ENCODE results near the gene LENEP.
"Not testable (repeated sequence)": the region's sequence is repeated elsewhere in the genome, so short reads cannot be mapped to it uniquely, and the experiment has no call there.

The LENEP gene

GRCh38 chr1:154974808-154975408 lies 18.5 kb upstream of the LENEP start:
- peak; percentile 96 for DNase-seq (ENCODE audit: low spot score)

DNA sequence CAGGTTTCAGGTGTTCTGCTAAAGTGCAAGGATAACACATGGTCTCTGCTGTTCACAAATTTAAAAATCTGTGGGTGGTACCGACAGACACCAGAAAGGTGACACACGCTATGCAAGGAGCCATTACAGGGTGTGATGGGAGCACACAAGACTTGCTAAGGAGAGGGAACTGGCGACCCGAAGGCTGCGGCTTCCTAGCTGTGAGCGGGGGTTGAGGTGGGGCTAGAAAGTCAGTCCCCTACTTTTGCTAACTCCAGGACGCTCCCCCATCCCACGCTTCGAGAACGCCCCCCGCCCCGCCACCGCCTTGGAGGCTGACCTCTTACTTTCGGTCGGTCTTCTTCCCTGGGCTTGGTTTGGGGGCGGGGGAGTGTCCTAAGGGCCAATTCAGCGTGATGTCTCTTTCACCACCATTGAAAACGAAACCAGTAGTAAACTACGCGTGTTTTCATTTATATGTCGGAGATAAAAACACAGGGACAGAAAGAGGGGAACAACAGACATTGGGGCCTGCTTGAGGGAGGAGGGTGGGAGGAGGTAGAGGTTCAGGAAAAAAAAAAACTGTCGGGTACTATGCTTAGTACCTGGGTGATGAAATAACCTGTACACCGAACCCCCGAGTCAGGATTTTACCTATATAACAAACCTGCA lies 17.9 kb upstream of the LENEP start:
- peak; percentile 76 for DNase-seq (ENCODE audit: low spot score)

DNA sequence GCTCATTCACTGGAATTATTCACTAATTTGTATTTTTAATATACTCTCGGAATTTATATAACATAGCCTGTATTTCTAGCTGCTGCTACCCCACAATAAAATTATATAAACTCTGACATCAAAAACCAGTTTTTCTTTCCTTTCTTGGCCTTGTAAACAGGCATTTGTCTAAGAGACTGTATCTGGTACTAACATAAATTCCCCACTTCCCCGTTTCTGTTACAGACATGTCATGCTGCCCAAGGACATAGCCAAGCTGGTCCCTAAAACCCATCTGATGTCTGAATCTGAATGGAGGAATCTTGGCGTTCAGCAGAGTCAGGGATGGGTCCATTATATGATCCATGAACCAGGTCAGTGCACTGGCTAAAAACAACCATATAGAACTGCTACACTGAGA lies 15.6 kb upstream of the LENEP start:
- not testable (repeated sequence) for DNase-seq (ENCODE audit: low spot score)

GRCh38 chr1:154978360-154978759 lies 15.0 kb upstream of the LENEP start:
- DNase-seq (ENCODE audit: low spot score), result no peak

GRCh38 chr1:154982341-154982740 lies 11.0 kb upstream of the LENEP start:
- no peak for DNase-seq (ENCODE audit: low spot score)

GRCh38 chr1:154982897-154983648 lies 10.3 kb upstream of the LENEP start, which contains the start of gene FLAD1:
TSS of gene FLAD1 (plus strand) at chr1:154983344. CDS start at chr1:154983695, 351 bp downstream.
- peak; percentile 100 for DNase-seq (ENCODE audit: low spot score)

DNA sequence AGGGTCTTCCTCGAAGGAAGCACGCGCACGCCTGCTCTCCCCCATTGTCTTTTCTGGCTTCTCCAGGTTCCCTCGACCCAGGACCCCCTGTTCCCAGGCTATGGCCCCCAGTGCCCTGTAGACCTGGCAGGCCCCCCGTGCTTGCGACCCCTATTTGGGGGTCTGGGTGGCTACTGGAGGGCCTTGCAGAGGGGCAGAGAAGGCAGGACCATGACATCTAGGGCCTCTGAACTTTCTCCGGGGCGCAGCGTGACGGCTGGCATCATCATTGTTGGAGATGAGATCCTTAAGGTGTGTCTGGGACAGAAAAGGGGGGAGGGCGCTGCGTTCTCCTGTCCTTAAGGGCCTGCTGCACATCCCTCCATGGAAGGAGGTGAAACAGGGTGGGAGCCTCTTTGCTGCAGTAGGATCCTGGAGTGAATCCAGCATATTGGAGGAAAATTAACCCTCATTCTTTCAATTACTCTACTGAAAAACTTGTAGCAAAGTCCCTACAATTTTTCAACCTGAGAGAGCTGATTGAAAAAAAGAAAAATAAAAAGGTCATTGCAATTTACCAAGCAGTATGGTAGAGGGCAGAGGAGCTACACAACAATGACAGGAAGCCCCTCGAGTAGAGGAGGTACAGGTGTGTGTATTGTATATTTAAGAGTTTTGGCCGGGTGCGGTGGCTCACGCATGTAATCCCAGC lies 9.5 kb upstream of the LENEP start:
- no peak for DNase-seq (ENCODE audit: low spot score)

DNA sequence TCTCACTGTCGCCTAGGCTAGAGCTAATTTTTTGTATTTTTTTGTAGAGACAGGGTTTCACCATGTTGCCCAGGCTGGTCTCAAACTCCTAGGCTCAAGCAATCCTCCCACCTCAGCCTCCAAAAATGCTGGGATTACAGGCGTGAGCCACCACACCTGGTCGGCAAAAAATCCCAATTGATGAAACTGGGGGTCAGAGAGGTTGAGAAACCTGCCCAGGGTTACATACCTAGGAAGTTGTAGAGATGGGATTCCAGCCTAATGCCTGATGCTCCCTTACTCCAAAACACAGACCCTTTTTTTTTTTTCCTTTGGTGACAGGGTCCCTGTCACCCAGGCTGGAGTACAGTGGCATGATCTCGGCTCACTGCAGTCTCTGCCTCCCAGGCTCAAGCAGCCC lies 6.7 kb upstream of the LENEP start:
- not testable (repeated sequence) for DNase-seq (ENCODE audit: low spot score)

DNA sequence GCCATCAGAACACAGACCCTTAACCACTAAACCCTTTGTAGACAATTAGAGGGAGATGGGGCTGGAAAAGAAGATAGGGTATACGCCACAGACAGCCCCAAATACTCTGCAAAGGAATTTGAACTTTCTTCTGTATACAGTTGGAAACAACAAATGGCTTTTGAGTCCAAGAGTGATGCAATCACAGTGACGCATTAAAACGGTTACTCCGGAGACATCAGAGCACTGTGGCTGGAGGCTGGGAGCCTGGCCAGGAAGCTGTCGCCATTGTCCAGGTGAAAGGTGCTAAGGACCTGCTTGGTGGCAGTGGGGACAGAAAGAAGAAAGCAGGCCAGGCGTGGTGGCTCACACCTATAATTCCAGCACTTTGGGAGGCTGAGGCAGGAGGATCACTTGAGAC lies 6.1 kb upstream of the LENEP start:
- no peak for DNase-seq (ENCODE audit: low spot score)

DNA sequence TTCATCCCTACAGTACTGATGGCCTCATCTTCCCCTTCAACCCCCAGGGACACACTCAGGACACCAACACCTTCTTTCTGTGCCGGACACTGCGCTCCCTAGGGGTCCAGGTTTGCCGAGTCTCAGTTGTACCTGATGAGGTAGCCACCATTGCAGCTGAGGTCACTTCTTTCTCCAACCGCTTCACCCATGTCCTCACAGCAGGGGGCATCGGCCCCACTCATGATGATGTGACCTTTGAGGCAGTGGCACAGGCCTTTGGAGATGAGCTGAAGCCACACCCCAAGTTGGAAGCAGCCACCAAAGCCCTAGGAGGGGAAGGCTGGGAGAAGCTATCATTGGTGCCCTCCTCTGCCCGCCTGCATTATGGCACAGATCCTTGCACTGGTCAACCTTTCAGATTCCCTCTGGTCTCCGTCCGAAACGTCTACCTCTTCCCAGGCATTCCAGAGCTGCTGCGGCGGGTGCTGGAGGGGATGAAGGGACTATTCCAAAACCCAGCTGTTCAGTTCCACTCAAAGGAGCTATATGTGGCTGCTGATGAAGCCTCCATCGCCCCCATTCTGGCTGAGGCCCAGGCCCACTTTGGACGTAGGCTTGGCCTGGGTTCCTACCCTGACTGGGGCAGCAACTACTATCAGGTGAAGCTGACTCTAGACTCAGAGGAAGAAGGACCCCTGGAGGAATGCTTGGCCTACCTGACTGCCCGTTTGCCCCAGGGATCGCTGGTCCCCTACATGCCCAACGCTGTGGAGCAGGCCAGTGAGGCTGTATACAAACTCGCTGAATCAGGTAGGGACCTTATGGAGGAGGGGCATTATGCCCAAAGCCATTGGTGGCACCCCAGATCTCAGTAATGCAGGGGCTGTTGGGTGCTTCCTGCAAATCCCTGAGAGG lies 5.1 kb upstream of the LENEP start:
- no peak for DNase-seq (ENCODE audit: low spot score)

DNA sequence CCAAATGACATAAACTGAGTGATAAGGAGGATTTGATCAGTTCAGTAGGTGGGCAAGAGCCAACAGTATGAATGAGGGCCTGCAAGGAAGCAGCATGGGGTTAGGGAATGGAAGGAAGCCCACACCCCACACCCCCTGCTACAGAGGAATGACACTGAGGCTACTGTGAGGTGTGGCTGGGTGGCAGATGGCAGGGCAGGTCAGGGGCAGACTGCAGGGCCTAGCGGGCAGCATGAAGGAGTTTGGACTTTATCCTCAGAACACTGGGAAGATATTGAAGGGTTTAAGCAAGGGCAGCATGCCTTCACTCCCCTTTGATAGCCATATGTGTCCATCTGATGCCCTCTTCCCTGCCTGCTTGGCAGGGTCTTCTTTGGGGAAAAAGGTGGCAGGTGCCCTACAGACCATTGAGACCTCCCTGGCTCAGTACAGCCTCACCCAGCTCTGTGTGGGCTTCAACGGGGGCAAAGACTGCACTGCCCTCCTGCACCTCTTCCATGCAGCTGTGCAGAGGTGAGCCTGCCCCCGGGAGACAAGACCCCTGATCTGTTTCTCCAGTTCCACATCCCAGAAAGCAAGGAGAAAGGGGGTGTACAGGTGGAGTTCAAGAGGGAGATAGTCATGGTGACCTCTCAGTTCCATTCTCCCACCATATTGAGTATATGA lies 4.1 kb upstream of the LENEP start:
- no peak for DNase-seq (ENCODE audit: low spot score)

DNA sequence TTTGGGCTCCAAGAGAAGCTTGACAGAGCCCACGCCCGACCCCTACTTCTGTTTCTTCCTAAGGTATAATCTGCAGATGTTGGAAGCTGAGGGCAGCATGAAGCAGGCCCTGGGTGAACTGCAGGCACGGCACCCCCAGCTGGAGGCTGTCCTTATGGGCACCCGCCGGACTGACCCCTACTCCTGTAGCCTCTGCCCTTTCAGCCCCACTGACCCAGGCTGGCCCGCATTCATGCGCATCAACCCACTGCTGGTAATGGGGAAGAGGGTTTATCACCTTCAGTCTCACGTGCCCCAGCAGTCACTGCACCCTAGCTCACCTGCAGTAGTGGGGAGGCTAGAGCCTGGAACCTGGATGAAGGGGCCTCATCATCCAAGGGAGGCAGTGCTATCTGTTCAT lies 3.1 kb upstream of the LENEP start:
- no peak for DNase-seq (ENCODE audit: low spot score)

DNA sequence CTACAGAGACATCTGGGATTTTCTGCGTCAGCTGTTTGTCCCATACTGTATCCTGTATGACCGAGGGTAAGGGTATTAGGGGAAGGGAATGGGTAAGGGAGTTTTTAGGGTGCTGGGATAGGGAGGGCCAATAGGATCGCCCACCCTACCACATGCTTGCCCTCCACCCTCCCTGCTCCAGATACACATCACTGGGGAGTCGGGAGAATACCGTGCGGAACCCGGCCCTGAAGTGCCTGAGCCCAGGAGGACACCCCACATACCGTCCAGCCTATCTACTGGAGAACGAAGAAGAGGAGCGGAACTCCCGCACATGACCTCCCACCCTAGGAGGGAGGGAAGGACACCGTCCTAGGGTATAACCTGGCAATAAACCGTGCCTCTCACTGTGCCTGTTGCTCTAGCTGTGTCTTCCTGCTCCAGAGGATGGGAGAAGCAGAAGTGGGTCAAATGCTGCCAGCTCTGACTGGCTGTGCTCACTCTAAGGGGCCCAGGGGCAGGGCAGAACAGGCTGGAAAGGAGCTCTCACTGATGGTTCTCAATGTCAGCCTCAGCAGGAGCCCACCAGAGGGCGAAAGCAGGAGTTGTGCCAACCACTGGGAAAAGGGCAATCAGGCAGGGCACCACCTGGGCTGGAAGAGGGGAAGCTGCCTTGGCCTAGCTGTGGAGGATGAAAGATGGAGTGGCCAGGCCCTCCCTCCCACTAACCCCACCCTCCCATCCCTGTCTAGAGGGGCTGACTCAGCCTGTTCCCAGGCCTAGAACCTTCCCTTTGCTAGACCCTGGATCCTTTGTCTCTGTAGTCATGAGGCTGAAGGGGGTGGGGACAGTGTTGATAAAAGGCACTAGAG lies 440 bp upstream of the LENEP start:
- peak; percentile 44 for DNase-seq (ENCODE audit: low spot score)

DNA sequence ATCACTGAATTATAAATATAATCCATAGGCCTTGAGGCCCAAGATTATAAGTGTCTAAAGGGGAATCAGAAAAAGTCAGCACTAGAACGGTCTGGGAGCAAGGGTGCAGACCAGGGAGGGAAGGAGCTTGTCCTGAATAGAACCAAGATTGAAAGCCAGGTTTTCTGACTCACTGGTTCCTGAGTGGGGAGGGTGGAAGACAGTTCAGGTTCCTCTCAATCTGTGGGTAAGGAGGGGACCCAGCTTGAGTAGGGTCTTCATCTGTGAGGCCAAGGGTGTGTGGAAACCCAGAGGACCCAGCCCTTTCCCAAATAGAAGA lies 842 bp downstream of the LENEP start:
- no peak for DNase-seq (ENCODE audit: low spot score)

DNA sequence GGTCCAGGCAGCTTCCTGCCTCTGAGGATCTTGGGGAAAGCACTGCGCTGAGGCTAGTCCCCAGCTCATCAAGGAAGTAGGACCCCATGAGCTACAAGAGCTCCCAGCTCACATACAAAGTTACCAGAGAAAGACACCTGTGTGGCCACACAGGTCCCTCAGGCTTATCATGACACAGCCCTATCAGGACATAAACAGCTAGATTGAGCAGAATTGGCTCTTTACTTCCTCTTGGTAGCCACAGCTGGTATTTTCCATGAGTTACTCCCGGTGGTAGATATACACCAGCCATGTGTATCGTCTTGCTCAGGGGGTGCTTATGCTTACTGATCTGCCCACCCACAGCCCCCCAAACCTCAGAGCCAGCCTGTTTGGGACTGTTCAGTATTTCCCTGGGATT lies 1.2 kb downstream of the LENEP start:
- DNase-seq (ENCODE audit: low spot score), result no peak

GRCh38 chr1:154995301-154995983 lies 2.1 kb downstream of the LENEP start:
- DNase-seq (ENCODE audit: low spot score), result peak; percentile 83

- no peak for DNase-seq (ENCODE audit: low spot score)
Observed at GRCh38 chr1:154996966-154997701, 3.7 kb downstream of the LENEP start.

DNA sequence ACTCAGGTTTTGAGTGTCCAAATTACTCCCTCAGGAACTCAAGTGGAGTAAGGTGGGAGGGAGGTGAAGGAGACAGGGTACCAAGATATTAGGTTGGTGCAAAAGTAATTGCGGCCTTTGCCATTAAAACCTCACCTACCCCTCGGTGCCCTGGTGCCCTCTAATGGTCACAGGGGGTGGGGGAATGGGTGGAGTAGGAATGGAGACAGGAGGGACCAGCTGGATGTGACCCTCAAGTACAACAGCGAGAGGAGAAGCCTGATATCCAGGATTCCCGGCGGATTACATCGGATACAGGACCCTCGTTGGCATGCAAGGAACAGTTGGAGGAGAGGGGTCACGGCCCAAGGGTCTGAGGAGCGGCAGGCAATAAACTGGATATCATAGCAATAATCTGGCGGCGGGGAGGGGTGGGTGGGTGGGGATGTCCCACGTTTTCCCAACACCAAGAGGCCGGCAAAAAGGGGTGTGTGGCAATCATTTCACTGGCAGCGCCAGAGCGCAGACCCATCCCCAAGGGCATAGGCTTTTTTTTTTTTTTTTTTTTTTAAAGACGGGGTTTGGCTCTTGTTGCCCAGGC lies 4.9 kb downstream of the LENEP start:
- no peak for DNase-seq (ENCODE audit: low spot score)
